AG04450 (cell line): Measurements from ENCODE around the gene P2RY8. TPM values are rescaled to one million over a fixed set of nuclear protein-coding genes. Genes with fewer than 3 reads are reported as not detected.

Experiments
- CTCF ChIA-PET: fragments of 300-600, 350-600 bp; formaldehyde crosslinking; extraction: SDS; loops from one replicate; lab custom pipeline; 2022; ENCODE audit warnings: antibody characterized with exemption, inconsistent platforms; lab: Charles Lee
- POLR2A ChIA-PET: fragments of 350-600 bp; formaldehyde crosslinking; extraction: SDS; loops from one replicate; lab custom pipeline; 2021; ENCODE audit warnings: antibody characterized with exemption, inconsistent platforms; lab: Yijun Ruan, JAX
- DNase-seq: peaks from one replicate; pipeline ENCODE4 v3.0.0-alpha.2; 2011; ENCODE audit warnings: low read depth, low spot score
- H3K27ac ChIP-seq: one replicate; pipeline ENCODE4 v1.5.1; 2012; ENCODE audit warnings: low read depth, low read length, control low read depth
- H3K27me3 ChIP-seq: one replicate; pipeline ENCODE4 v1.6.0; 2012; ENCODE audit warnings: low read length; ENCODE audit not compliant: control insufficient read depth, insufficient read depth
- H3K4me3 ChIP-seq: 2 replicates; pipeline ENCODE4 v1.5.1; 2011; ENCODE audit warnings: mild to moderate bottlenecking, low read depth, low read length, control low read depth
- H3K9me3 ChIP-seq: 2 replicates; pipeline ENCODE4 v1.5.1; 2012; ENCODE audit warnings: low read length; ENCODE audit not compliant: control insufficient read depth, insufficient read depth
- CTCF ChIP-seq: IDR thresholded peaks from 2 replicates; pipeline ENCODE4 v1.5.1; 2011; ENCODE audit warnings: low read depth, low read length, control low read depth, inconsistent platforms
- polyA plus RNA-seq: library from polyadenylated mRNA; depleted of rRNA; stranded (reverse); fragments of >200 nt; gene quantifications from 2 replicates; pipeline ENCODE4 v1.2.3, GENCODE V29; 2011; rRNA removed

Gene P2RY8
- polyA plus RNA-seq, 1 experiment: not detected

DNA sequence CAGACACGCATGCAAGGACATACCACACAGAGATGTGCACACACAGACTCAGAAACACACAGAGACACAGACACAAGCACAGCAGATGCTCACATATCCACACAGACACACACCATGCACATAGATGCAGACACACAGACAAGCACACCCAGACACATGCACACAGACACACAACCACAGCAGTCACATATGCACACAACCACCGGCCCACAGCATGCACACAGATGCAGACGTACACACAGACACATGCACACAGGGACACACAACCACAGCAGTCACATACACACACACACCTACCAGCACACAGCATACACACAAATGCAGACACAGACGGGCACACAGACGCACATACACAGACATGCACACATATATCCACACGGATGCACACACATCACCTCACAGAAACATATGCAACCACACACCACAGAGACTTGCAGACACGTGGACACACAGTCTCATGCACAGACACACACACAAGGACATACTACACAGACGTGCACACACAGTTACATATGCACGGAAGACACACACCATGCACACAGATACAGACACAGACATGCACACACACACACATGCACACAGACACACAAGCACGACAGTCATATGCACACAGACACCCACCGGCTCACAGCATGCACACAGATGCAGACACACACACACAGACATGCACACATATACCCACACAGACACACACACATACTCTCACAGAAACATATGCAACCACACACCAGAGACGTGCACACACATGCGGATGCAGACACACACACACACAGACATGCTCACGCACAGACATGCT lies 119.8 kb downstream of the P2RY8 start:
- peaks cover 23% of the 10 kb centered on the region for H3K9me3 ChIP-seq
- ChIA-PET POLR2A (no interaction called here), CTCF (no interaction called here)
- no peak overlapping the region for H3K4me3 ChIP-seq
- DNase-seq: no peak
- H3K27me3 ChIP-seq: no peaks in the 10 kb centered on the region
- no peak overlapping the region for H3K27ac ChIP-seq
- no peak for TF ChIP-seq CTCF

DNA sequence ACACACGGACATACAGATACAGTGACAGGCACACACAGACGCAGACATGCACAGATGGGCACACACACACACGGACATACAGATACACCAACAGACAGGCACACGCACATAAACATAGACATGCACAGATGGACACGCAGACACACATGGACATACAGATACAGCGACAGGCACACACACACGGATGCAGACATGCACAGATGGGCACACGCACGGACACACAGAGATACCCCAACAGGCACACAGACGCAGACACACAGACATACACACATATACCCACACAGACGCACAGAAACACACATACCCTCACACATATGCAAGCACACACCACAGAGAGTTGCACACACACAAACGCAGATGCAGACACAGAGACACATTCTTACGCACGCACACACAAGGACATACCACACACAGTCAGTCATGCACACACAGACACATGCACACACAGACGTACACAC lies 120.6 kb downstream of the P2RY8 start:
- ChIA-PET CTCF (no interaction called here), POLR2A (no interaction called here)
- TF ChIP-seq CTCF: no peak
- no peak for DNase-seq
- H3K27me3 ChIP-seq: no peaks in the 10 kb centered on the region
- no peak overlapping the region for H3K4me3 ChIP-seq
- no peak overlapping the region for H3K27ac ChIP-seq
- peaks cover 15% of the 10 kb centered on the region for H3K9me3 ChIP-seq

Other genes with a start within 250 kb of the P2RY8 start
- gene IL3RA, start 200.4 kb downstream of the P2RY8 start, polyA plus RNA-seq: not detected in 2 replicates
- gene SLC25A6, start 145.1 kb downstream of the P2RY8 start, polyA plus RNA-seq: 273 and 404 TPM in 2 replicates
- 18.9 and 23.1 TPM in 2 replicates for gene ASMTL, start 84.3 kb downstream of the P2RY8 start, polyA plus RNA-seq
- gene AKAP17A, start 54.4 kb upstream of the P2RY8 start, polyA plus RNA-seq: 10.2 and 11.3 TPM in 2 replicates
- gene ASMT, start 77.9 kb upstream of the P2RY8 start, polyA plus RNA-seq: not detected in 2 replicates